ENCODE results near the gene ARRDC5.
A peak's percentile ranks its signal among the peaks of the same experiment; 100 is the strongest.
"Not testable (repeated sequence)": the region's sequence is repeated elsewhere in the genome, so short reads cannot be mapped to it uniquely, and the experiment has no call there.

ARRDC5 gene

GRCh38 chr19:4896372-4896771 lies 6.3 kb downstream of the ARRDC5 start:
- DNase-seq (ENCODE audit: low read depth): peak; percentile 31
- no peak overlapping the region for H3K4me3 ChIP-seq (ENCODE audit: low read length)

DNA sequence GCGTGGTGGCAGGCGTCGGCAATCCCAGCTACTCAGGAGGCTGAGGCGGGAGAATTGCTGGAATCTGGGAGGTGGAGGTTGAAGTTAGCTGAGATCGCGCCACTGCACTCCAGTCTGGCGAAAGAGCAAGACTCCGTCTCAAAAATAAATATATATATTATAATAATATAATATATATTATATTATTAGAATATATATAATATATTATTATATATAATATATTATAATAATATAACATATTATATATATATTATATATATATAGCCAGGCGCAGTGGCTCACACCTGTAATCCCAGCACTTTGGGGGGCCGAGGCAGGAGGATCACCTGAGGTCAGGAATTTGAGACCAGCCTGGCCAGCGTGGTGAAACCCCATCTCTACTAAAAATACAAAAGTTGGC lies 9.7 kb downstream of the ARRDC5 start:
- DNase-seq (ENCODE audit: low read depth); H3K4me3 ChIP-seq (ENCODE audit: low read length): not testable (repeated sequence)

More at GRCh38 chr19:4896372-4896771, 6.3 kb downstream of the ARRDC5 start:
- TF ChIP-seq, protein P1, sequence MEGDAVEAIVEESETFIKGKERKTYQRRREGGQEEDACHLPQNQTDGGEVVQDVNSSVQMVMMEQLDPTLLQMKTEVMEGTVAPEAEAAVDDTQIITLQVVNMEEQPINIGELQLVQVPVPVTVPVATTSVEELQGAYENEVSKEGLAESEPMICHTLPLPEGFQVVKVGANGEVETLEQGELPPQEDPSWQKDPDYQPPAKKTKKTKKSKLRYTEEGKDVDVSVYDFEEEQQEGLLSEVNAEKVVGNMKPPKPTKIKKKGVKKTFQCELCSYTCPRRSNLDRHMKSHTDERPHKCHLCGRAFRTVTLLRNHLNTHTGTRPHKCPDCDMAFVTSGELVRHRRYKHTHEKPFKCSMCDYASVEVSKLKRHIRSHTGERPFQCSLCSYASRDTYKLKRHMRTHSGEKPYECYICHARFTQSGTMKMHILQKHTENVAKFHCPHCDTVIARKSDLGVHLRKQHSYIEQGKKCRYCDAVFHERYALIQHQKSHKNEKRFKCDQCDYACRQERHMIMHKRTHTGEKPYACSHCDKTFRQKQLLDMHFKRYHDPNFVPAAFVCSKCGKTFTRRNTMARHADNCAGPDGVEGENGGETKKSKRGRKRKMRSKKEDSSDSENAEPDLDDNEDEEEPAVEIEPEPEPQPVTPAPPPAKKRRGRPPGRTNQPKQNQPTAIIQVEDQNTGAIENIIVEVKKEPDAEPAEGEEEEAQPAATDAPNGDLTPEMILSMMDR (conservative IDR thresholded peaks at IDR 0.05; ENCODE audit: low read length): no peak

DNA sequence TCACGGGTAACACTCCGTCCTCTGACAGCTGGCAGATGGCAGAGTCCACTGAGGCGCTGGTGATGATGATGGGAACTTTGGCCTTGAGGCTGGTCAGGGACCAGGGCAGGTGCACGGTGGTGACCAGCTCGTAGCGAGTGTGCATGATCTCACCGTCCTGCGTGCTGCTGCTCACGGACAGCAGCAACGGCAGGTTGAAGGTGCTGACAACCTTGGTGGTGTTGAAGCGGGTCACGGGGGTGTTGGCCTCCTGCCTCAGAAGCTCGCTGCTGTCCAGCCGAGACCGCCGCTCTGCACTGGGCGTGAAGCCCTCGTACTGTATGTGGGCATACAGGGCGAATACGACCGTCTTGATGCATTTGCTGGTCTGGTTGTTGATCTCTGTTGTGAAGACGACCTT lies 11.6 kb downstream of the ARRDC5 start:
- no peak overlapping the region for H3K4me3 ChIP-seq (ENCODE audit: low read length)
- TF ChIP-seq, protein P1 (conservative IDR thresholded peaks at IDR 0.05; ENCODE audit: low read length): no peak
- no peak for DNase-seq (ENCODE audit: low read depth)

- H3K4me3 ChIP-seq (ENCODE audit: low read length): no peak overlapping the region
- TF ChIP-seq, protein P1 (conservative IDR thresholded peaks at IDR 0.05; ENCODE audit: low read length): no peak
- peak; percentile 46 for DNase-seq (ENCODE audit: low read depth)
Measured at GRCh38 chr19:4889034-4889815, 13.5 kb downstream of the ARRDC5 start.

DNA sequence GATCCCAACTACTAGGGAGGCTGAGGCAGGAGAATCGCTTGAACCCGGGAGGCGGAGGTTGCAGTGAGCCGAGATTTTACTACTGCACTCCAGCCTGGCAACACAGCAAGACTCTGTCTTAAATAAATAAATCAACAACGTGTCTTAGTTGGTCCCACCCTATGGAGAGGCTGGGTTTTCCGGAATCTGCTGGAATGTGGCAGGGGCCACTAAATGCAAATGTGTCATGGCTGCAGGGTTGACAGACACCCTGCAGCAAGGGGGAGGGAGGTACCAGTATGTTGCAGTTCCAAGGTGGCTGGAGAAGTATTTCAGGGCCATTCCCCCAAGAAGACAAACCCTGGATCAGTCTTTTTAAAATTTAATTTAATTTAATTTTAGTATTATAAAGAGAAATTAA lies 14.9 kb downstream of the ARRDC5 start:
- not testable (repeated sequence) for H3K4me3 ChIP-seq (ENCODE audit: low read length); DNase-seq (ENCODE audit: low read depth)

DNA sequence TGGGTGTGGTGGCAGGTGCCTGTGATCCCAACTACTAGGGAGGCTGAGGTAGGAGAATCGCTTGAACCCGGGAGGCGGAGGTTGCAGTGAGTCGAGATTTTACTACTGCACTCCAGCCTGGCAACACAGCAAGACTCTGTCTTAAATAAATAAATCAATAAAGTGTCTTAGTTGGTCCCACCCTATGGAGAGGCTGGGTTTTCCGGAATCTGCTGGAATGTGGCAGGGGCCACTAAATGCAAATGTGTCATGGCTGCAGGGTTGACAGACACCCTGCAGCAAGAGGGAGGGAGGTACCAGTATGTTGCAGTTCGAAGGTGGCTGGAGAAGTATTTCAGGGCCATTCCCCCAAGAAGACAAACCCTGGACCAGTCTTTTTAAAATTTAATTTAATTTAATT lies 17.7 kb downstream of the ARRDC5 start:
- H3K4me3 ChIP-seq (ENCODE audit: low read length); DNase-seq (ENCODE audit: low read depth): not testable (repeated sequence)

DNA sequence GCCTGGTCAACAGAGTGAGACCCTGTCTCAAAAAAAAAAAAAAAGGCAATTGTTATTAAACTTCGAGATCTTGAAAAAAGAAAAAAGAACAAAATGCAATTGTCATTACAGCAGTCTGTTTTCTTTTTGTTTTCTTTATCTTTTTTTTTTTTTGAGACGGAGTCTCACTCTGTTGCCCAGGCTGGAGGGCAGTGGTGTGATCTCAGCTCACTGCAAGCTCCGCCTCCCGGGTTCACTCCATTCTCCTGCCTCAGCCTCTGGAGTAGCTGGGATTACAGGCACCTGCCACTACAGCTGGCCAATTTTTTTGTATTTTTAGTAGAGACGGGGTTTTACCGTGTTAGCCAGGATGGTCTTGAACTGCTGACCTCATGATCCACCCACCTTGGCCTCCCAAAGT lies 19.8 kb downstream of the ARRDC5 start:
- not testable (repeated sequence) for DNase-seq (ENCODE audit: low read depth); H3K4me3 ChIP-seq (ENCODE audit: low read length)

DNA sequence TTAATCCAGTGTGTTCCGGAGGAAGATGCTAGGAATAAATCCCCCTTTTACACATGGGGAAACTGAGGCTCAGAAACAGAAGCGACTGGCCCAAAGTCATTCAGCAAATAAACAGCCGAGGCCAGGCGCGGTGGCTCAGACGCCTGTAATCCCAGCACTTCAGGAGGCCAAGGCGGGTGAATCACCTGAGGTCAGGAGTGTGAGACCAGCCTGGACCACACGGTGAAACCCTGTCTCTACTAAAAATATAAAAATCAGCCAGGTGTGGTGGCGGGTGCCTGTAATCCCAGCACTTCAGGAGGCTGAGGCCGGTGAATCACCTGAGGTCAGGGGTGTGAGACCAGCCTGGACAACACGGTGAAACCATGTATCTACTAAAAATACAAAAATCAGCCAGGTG lies 23.7 kb downstream of the ARRDC5 start:
- no peak for DNase-seq (ENCODE audit: low read depth)
- no peak overlapping the region for H3K4me3 ChIP-seq (ENCODE audit: low read length)
- TF ChIP-seq, protein P1 (conservative IDR thresholded peaks at IDR 0.05; ENCODE audit: low read length): no peak

DNA sequence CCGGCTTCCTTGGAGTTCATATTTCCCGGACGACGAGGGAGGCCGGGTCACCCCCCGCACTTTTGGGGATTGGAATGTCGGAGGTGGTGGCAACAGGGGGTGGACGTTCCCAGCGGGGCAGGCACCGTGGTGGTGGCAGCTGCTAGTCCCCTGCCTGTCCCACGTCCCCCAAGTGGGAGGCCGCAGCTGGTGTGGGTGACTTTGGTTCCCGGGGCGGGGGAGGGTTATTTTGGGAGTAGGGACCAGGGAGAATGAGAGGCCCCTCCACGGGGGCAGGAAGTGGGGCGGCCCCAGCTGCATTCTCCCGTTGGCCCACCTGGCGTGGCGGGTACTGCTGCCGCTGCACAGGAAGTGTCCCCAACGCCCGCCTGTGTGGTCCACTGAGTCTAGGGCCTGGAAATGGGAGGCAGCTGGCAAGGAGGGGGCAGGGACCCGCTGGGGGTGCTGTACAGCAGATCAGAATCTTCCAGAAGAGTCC lies 24.2 kb downstream of the ARRDC5 start:
- TF ChIP-seq, protein P1 (conservative IDR thresholded peaks at IDR 0.05; ENCODE audit: low read length): no peak
- no peak overlapping the region for H3K4me3 ChIP-seq (ENCODE audit: low read length)
- no peak for DNase-seq (ENCODE audit: low read depth)

All from AG10803 (cell line).